Body of pancreas (tissue), 4 donors: ENCODE results near the gene LRRC45. TPM values are rescaled to one million over a fixed set of nuclear protein-coding genes. Genes with fewer than 3 reads are reported as not detected.

Source experiments
- ATAC-seq: fragments of 150-250 bp; one replicate; pipeline ENCODE4 v1.9.1; 2016
- DNase-seq, 4 donors: peaks; one replicate each; pipeline ENCODE4 v3.0.0-alpha.2; 2019
- H3K27ac ChIP-seq, 4 donors: fragments of 200-600 bp; sonication (generic); 1 replicate in 3 of 4; 2 replicates in 1 of 4; pipeline versions ENCODE4 v1.5.1 to v1.6.1; 2016 to 2019; ENCODE audit warnings: mild to moderate bottlenecking in 1 of 4, mixed read lengths in 1 of 4, moderate library complexity in 1 of 4
- H3K27me3 ChIP-seq, 2 donors: fragments of 200-600 bp; sonication (generic); one replicate each; pipeline ENCODE4 v1.6.0; 2016; ENCODE audit warnings: mild to moderate bottlenecking in 1 of 2
- H3K36me3 ChIP-seq, 2 donors: fragments of 200-600 bp; sonication (generic); replicated peaks in 1 of 2; 2 replicates each; pipeline ENCODE4 v1.5.1; 2016; ENCODE audit warnings: low read depth in 2 of 2; ENCODE audit not compliant: insufficient read depth in 1 of 2
- H3K4me1 ChIP-seq: fragments of 200-600 bp; sonication (generic); one replicate; pipeline ENCODE4 v1.6.0; 2016
- H3K4me3 ChIP-seq, 2 donors: fragments of 200-600 bp; sonication (generic); 1 replicate in 1 of 2; 2 replicates in 1 of 2; pipeline ENCODE4 v1.5.1; 2016 to 2019
- H3K9me3 ChIP-seq, 3 donors: fragments of 200-600 bp; sonication (generic); 1 replicate in 2 of 3; 2 replicates in 1 of 3; pipeline ENCODE4 v1.5.1; 2016
- CTCF ChIP-seq, 7 experiments: fragments of 450-650 bp in 4 of 7; fragments of 200-600 bp in 3 of 7; sonication (generic) in 3 of 7; IDR thresholded peaks; one replicate each; pipeline ENCODE4 v1.5.1; 2016 to 2019; ENCODE audit warnings: antibody characterized with exemption in 7 of 7
- POLR2A ChIP-seq, 3 donors: fragments of 450-650 bp; IDR thresholded peaks; one replicate each; pipeline ENCODE4 v1.6.1; 2016; ENCODE audit warnings: antibody characterized with exemption in 3 of 3, mild to moderate bottlenecking in 2 of 3
- WGBS, 2 donors: methylation state at CpG; one replicate each; pipeline ENCODE4 v1.1.5; 2017; 5-methylcytosine and 5-hydroxymethylcytosine counted together
- intact Hi-C: fragments of 100-400 bp; cut with DNase I; formaldehyde crosslinking; loops from one replicate; pipeline ENCODE4 v1.15.1; 2023
- total RNA-seq, 2 donors: library from RNA; depleted of rRNA; stranded (reverse); fragments of >200 nt; gene quantifications; one replicate each; pipeline ENCODE4 v1.1.0, GENCODE V29; 2016

Gene LRRC45
- total RNA-seq, 2 donors from 2014 or later: 8.0 to 36.3 TPM

DNA sequence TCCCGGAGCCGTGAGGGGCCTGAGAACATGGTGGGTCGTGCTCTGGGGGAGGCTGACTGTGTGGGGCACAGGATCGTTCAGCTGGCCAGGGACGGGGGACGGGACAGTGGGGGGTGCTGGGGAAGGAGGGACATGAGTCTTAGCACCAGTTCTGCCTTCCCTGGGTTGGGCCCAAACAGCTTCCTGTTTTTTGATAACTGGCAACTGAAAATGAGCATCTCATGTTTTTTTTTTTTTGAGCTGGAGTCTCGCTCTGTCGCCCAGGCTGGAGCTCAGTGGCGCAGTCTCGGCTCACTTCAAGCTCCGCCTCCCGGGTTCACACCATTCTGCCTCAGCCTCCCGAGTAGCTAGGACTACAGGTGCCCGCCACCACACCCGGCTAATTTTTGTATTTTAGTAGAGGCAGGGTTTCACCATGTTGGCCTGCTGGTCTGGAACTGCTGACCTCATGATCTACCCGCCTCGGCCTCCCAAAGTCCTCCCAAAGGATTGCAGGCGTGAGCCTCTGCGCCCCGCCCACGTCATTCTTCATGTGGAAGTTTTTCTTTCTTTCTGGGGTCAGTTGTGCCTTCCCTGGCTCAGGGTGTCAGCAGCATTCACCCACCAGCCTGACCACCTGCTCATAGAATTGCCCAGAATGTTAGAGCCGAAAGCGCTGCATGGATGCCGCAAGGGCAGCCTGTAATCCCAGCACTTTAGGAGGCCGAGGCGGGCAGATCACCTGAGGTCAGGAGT, 39.3 kb upstream of the LRRC45 start:
- H3K27me3 ChIP-seq: no peaks in the 10 kb centered on the region
- no peaks in the 10 kb centered on the region for H3K9me3 ChIP-seq
- 89 to 97% methylated on average over 20 to 26 of the region's 26 CpGs for WGBS, 2 donors
- no peak for DNase-seq
- H3K36me3 ChIP-seq: peaks cover 0 to 7% of the 10 kb centered on the region in 2 donors
- intact Hi-C loops: no loop called here
- peaks cover 2% of the 10 kb centered on the region for H3K4me1 ChIP-seq
- no peak overlapping the region for H3K27ac ChIP-seq
- H3K4me3 ChIP-seq: no peak overlapping the region
- TF ChIP-seq POLR2A (IDR thresholded peaks at IDR 0.05) (no peak), CTCF (IDR thresholded peaks at IDR 0.05) (no peak)
- no peak for ATAC-seq

DNA sequence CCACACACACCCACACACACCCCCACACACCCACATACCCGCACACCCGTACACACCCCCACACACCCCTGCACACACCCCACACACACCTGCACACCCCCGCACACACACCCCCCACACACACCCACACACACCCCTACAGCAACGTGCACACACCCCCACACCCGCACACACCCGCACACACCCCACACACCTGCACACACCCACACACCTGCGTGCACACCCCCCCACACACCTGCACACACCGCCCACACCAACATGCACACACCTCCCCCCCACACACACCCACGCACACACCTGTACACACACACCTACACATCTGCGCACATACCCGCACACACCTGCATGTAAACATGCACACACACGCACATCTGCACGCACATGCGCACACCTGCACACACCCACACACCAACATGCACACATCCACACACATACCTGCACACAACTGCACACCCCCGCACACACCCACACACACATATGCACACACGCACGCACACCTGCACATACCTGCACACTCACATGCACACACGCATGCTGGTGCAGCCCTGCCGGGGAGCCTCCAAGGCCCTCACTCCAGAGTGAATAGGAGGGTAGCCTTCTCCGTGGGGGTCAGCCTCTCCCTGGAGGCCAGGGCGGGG, 38.2 kb upstream of the LRRC45 start:
- H3K27ac ChIP-seq: no peak overlapping the region
- H3K36me3 ChIP-seq: peaks cover 0 to 7% of the 10 kb centered on the region in 2 donors
- no peak overlapping the region for H3K4me3 ChIP-seq
- H3K4me1 ChIP-seq: no peaks in the 10 kb centered on the region
- ATAC-seq (no peak), DNase-seq (no peak)
- no peaks in the 10 kb centered on the region for H3K9me3 ChIP-seq
- no peaks in the 10 kb centered on the region for H3K27me3 ChIP-seq
- 84 to 91% methylated on average over 19 to 21 of the region's 21 CpGs for WGBS, 2 donors
- no peak for TF ChIP-seq CTCF (IDR thresholded peaks at IDR 0.05)
- TF ChIP-seq POLR2A (IDR thresholded peaks at IDR 0.05): no peak
- intact Hi-C loops: no loop called here

DNA sequence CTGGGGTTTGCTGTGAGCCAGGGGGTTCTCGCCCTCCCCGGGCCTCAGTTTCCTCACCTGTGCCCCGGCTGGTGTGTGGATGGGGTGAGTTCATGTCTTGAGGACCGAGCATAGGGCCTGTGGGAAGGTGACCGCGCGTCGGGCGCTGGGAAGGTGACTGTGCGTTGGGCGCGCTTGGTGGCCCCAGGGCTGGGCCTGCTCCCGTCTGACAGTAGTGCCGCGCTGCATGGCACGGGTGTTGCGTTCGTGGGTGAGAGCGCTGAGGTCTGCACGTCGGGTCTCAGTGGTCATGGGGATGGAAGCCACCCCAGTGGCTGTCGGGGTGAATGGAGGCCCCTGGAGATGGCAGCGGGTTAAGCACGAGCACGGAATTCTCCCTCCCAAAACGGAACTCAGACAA, 36.5 kb upstream of the LRRC45 start:
- ATAC-seq (no peak), DNase-seq (no peak)
- intact Hi-C loops: no loop called here
- peaks cover 0 to 7% of the 10 kb centered on the region in 2 donors for H3K36me3 ChIP-seq
- H3K4me3 ChIP-seq: no peak overlapping the region
- WGBS, 2 donors: 91 to 98% methylated on average over 26 of the region's 26 CpGs
- H3K4me1 ChIP-seq: peaks cover 12% of the 10 kb centered on the region
- TF ChIP-seq CTCF (IDR thresholded peaks at IDR 0.05) (no peak), POLR2A (IDR thresholded peaks at IDR 0.05) (no peak)
- H3K27ac ChIP-seq: no peak overlapping the region
- H3K27me3 ChIP-seq: no peaks in the 10 kb centered on the region
- no peaks in the 10 kb centered on the region for H3K9me3 ChIP-seq

DNA sequence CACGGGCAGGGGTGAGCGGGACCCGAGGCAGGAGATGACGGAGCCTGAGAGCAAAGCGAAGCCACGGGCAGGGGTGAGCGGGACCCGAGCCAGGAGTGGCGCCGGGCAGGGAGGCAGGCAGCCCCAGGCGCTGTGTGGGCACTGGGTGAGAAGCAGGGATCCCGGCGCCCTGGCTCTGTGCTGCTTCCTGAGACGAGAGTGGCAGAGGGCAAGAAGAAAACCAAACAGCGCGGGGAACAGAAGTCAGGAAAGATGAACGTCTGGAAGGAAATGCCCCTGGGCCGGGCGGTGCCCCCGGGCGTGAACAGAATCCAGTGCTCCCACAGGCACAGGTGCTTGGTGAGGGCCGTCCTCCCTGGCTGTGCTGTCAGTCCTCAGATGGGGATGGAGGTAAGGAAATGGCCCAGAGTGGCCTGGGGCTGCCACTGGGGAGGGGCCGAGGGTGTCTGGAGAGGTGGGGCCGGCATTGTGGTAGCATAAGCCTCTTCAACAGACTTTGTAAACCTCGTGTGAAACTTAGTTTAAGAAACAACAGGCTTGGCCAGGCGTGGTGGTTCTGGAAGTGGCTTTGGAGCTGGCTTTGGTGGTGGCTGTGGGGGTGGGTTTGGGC, 35.8 kb upstream of the LRRC45 start:
- DNase-seq (no peak), ATAC-seq (no peak)
- no peak for TF ChIP-seq POLR2A (IDR thresholded peaks at IDR 0.05)
- no peak for TF ChIP-seq CTCF (IDR thresholded peaks at IDR 0.05)
- peaks cover 18% of the 10 kb centered on the region for H3K4me1 ChIP-seq
- H3K9me3 ChIP-seq: no peaks in the 10 kb centered on the region
- H3K4me3 ChIP-seq: no peak overlapping the region
- intact Hi-C loops: no loop called here
- 92% methylated on average over 25 to 26 of the region's 26 CpGs for WGBS, 2 donors
- H3K36me3 ChIP-seq: peaks cover 0 to 7% of the 10 kb centered on the region in 2 donors
- H3K27me3 ChIP-seq: no peaks in the 10 kb centered on the region
- H3K27ac ChIP-seq: no peak overlapping the region
